Keratinocyte (primary cell): Measurements from ENCODE around the gene PHLPP1. TPM values are rescaled to one million over a fixed set of nuclear protein-coding genes. Genes with fewer than 3 reads are reported as not detected.

Experiments
- DNase-seq: peaks from one replicate; pipeline ENCODE4 v3.0.0-alpha.2; 2011; ENCODE audit warnings: low read depth, missing footprints, low spot score
- FAIRE-seq: peaks from 2 replicates; lab custom pipeline; 2011; peaks lifted over from hg19 to GRCh38; lab: Jason Lieb, UNC
- H2AFZ ChIP-seq: 2 replicates; pipeline ENCODE4 v1.6.0; 2012; ENCODE audit warnings: low read length, control low read depth, inconsistent platforms; ENCODE audit not compliant: control insufficient read depth
- H3K27ac ChIP-seq: 2 replicates; pipeline ENCODE4 v1.5.1; 2011; ENCODE audit warnings: low read length; ENCODE audit not compliant: control insufficient read depth, insufficient read depth
- H3K27me3 ChIP-seq: 3 replicates; pipeline ENCODE4 v1.6.0; 2011; ENCODE audit warnings: low read length; ENCODE audit not compliant: control insufficient read depth, insufficient read depth; ENCODE audit errors: extremely low read depth
- H3K36me3 ChIP-seq, 2 experiments: 2 replicates in 1 of 2; 3 replicates in 1 of 2; pipeline ENCODE4 v1.5.1; 2011; ENCODE audit warnings: low read length in 2 of 2, mild to moderate bottlenecking in 1 of 2; ENCODE audit not compliant: control insufficient read depth in 2 of 2, insufficient read depth in 2 of 2; ENCODE audit errors: extremely low read depth in 1 of 2
- H3K4me1 ChIP-seq: 3 replicates; pipeline ENCODE4 v1.5.1; 2011; ENCODE audit warnings: low read length; ENCODE audit not compliant: control insufficient read depth, insufficient read depth; ENCODE audit errors: extremely low read depth
- H3K4me2 ChIP-seq: 3 replicates; pipeline ENCODE4 v1.6.0; 2011; ENCODE audit warnings: low read depth, low read length; ENCODE audit not compliant: control insufficient read depth, insufficient read depth; ENCODE audit errors: extremely low read depth
- H3K4me3 ChIP-seq, 3 experiments: fragments of 200-600 bp in 1 of 3; sonication (generic) in 1 of 3; 2 replicates in 2 of 3; 3 replicates in 1 of 3; pipeline ENCODE4 v1.5.1; 2011 to 2016; ENCODE audit warnings: low read length in 3 of 3, mild to moderate bottlenecking in 3 of 3, control low read depth in 2 of 3, inconsistent platforms in 1 of 3, low read depth in 1 of 3, mixed read lengths in 1 of 3, mixed run types in 1 of 3, moderate library complexity in 1 of 3; ENCODE audit not compliant: control insufficient read depth in 2 of 3, insufficient read depth in 2 of 3; ENCODE audit errors: extremely low read depth in 1 of 3
- H3K79me2 ChIP-seq: 2 replicates; pipeline ENCODE4 v1.6.0; 2012; ENCODE audit warnings: low read length; ENCODE audit not compliant: control insufficient read depth, insufficient read depth
- H3K9ac ChIP-seq: 3 replicates; pipeline ENCODE4 v1.6.0; 2011; ENCODE audit warnings: low read length; ENCODE audit not compliant: control insufficient read depth, insufficient read depth; ENCODE audit errors: extremely low read depth
- H3K9me1 ChIP-seq: 3 replicates; pipeline ENCODE4 v1.6.0; 2011; ENCODE audit warnings: low read length; ENCODE audit not compliant: control insufficient read depth, insufficient read depth; ENCODE audit errors: extremely low read depth
- H3K9me3 ChIP-seq: 2 replicates; pipeline ENCODE4 v1.5.1; 2012; ENCODE audit warnings: low read depth, low read length; ENCODE audit not compliant: control insufficient read depth
- H4K20me1 ChIP-seq: 3 replicates; pipeline ENCODE4 v1.6.0; 2011; ENCODE audit warnings: low read length; ENCODE audit not compliant: control insufficient read depth, insufficient read depth; ENCODE audit errors: extremely low read depth
- EZH2 ChIP-seq: IDR thresholded peaks from one replicate; pipeline ENCODE4 v1.6.1; 2012; ENCODE audit warnings: inconsistent platforms, mild to moderate bottlenecking, low read length, moderate library complexity
- dilution Hi-C: fragments of 300-500 bp; cut with MboI; formaldehyde crosslinking; loops from one replicate; pipeline ENCODE4 v1.7.0; 2020; ENCODE audit warnings: low sequenced_read_pairs; ENCODE audit not compliant: extremely low pct_ligation_motif_present
- polyA plus RNA-seq, 5 experiments: library from polyadenylated mRNA; depleted of rRNA in 3 of 5; stranded (reverse) in 3 of 5; stranded (forward) in 1 of 5; unstranded in 1 of 5; fragments of >200 nt; gene quantifications; 1 replicate in 1 of 5; 2 replicates in 3 of 5; 3 replicates in 1 of 5; pipeline versions ENCODE4 v1.2.1 to v1.2.3, GENCODE V29; 2011 to 2012; ENCODE audit warnings: missing spikeins in 2 of 5, low read depth in 1 of 5, low replicate concordance in 1 of 5
- TF ChIP-seq, protein P1 (sequence below), 3 experiments: IDR thresholded peaks in 1 of 3; conservative IDR thresholded peaks in 1 of 3; optimal IDR thresholded peaks in 1 of 3; 2 replicates in 2 of 3; 3 replicates in 1 of 3; pipeline versions ENCODE3 to v1.5.1; 2011; ENCODE audit warnings: low read length in 3 of 3, mild to moderate bottlenecking in 3 of 3, moderate library complexity in 2 of 3, control low read depth in 1 of 3, inconsistent platforms in 1 of 3; ENCODE audit not compliant: insufficient read depth in 2 of 3; ENCODE audit errors: extremely low read depth in 1 of 3

Gene PHLPP1
- polyA plus RNA-seq, 1 donor (not counting 4 experiments of a cell fraction or from before 2014, with no cell fraction given): 8.4 TPM

DNA sequence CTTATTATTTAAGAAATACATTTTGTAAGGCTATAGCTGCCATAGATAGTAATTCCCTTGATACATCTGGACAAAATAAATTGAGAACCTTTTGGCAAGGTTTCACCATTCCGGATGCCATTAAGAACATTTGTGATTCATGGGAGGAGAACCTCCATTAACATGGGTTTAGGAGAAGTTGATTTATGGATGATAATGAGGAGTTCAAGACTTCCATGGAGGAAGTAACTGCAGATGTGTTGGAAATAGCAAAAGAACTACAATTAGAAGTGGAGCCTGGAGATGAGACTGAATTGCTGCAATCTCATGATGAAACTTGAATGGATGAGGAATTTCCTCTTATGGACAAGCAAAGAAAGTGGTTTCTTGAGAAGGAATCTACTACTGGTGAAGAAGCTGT is 17.3 kb downstream of the PHLPP1 start:
- H3K9me1 ChIP-seq: no peaks in the 10 kb centered on the region
- H3K9me3 ChIP-seq: no peaks in the 10 kb centered on the region
- dilution Hi-C loops: no loop called here
- peaks cover 20% of the 10 kb centered on the region for H3K79me2 ChIP-seq
- H3K4me2 ChIP-seq: no peak overlapping the region
- TF ChIP-seq, protein P1, sequence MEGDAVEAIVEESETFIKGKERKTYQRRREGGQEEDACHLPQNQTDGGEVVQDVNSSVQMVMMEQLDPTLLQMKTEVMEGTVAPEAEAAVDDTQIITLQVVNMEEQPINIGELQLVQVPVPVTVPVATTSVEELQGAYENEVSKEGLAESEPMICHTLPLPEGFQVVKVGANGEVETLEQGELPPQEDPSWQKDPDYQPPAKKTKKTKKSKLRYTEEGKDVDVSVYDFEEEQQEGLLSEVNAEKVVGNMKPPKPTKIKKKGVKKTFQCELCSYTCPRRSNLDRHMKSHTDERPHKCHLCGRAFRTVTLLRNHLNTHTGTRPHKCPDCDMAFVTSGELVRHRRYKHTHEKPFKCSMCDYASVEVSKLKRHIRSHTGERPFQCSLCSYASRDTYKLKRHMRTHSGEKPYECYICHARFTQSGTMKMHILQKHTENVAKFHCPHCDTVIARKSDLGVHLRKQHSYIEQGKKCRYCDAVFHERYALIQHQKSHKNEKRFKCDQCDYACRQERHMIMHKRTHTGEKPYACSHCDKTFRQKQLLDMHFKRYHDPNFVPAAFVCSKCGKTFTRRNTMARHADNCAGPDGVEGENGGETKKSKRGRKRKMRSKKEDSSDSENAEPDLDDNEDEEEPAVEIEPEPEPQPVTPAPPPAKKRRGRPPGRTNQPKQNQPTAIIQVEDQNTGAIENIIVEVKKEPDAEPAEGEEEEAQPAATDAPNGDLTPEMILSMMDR (optimal IDR thresholded peaks at IDR 0.05 in 1 of 3, IDR thresholded peaks at IDR 0.05 in 1 of 3, conservative IDR thresholded peaks at IDR 0.05 in 1 of 3; ENCODE audit: extremely low read depth in 1 of 3, insufficient read depth in 2 of 3, low read length in 3 of 3): no peak
- TF ChIP-seq EZH2: no peak
- H3K4me1 ChIP-seq: no peaks in the 10 kb centered on the region
- no peak overlapping the region for H3K9ac ChIP-seq
- no peaks in the 10 kb centered on the region for H3K36me3 ChIP-seq
- DNase-seq (no peak), FAIRE-seq (no peak)
- H4K20me1 ChIP-seq: no peaks in the 10 kb centered on the region
- no peaks in the 10 kb centered on the region for H3K27me3 ChIP-seq
- H2AFZ ChIP-seq: no peak overlapping the region
- H3K27ac ChIP-seq: no peak overlapping the region
- H3K4me3 ChIP-seq: no peak overlapping the region

DNA sequence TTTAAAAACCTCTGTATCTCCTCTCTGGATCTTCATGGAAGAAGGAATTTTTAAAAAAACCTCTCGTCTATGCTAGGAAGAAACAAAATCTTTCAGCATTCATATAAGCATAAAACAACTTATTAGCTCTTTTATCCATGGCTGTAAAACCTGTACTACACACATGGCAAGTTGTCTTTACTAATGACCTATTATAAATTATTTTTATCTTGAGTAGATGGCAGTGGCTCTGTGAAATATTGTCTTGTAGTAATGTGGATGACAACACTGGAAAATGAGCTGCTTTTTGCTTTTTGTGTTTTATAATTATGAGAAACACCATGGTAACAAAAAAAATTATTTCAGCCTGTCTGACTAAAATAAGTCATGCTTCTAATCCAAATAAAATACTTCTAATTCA is 18.9 kb downstream of the PHLPP1 start:
- no peak for FAIRE-seq
- TF ChIP-seq EZH2: no peak
- TF ChIP-seq, protein P1 (optimal IDR thresholded peaks at IDR 0.05 in 1 of 3, IDR thresholded peaks at IDR 0.05 in 1 of 3, conservative IDR thresholded peaks at IDR 0.05 in 1 of 3; ENCODE audit: extremely low read depth in 1 of 3, insufficient read depth in 2 of 3, low read length in 3 of 3): no peak
- DNase-seq: no peak
- Histone ChIP-seq H3K27ac (no peak overlapping the region), H3K9ac (no peak overlapping the region), H2AFZ (no peak overlapping the region), H3K36me3 (no peaks in the 10 kb centered on the region), H3K9me3 (no peaks in the 10 kb centered on the region), H3K4me2 (no peak overlapping the region), H4K20me1 (no peaks in the 10 kb centered on the region), H3K4me3 (no peak overlapping the region), H3K4me1 (no peaks in the 10 kb centered on the region), H3K79me2 (peaks cover 20% of the 10 kb centered on the region), H3K27me3 (no peaks in the 10 kb centered on the region), H3K9me1 (no peaks in the 10 kb centered on the region)
- dilution Hi-C loops: no loop called here
